ENCODE results near the gene TAS2R60. TPM values are rescaled to one million over a fixed set of nuclear protein-coding genes. Genes with fewer than 3 reads are reported as not detected.
"Not testable (repeated sequence)": the region's sequence is repeated elsewhere in the genome, so short reads cannot be mapped to it uniquely, and the experiment has no call there.

TAS2R60 gene
- total and polyA plus RNA-seq, 4 experiments from 2014 or later, result 0.36 to 1.4 (median 0.92) TPM

GRCh38 chr7:143410521-143411004 is 32.7 kb upstream of the TAS2R60 start:
- no peak for DNase-seq
- Histone ChIP-seq H3K27me3 (ENCODE audit: insufficient read depth, low read length) (no peaks in the 10 kb centered on the region), H3K4me3 (ENCODE audit: low read length in 2 of 2) (no peak overlapping the region), H3K4me1 (ENCODE audit: insufficient read depth, low read length) (peaks cover 39% of the 10 kb centered on the region), H3K9me3 (ENCODE audit: control insufficient read depth in 1 of 2, low read length in 2 of 2) (no peaks in the 10 kb centered on the region), H3K27ac (ENCODE audit: low read depth, low read length) (no peak overlapping the region), H3K36me3 (ENCODE audit: insufficient read depth, low read length) (no peaks in the 10 kb centered on the region)
- H3K4me3 Mint-ChIP-seq, result peak overlapping the region in 2 of 8 donors; percentile 25 to 40
- H3K9me3 Mint-ChIP-seq, result peaks cover 0 to under 1% (median 0%) of the 10 kb centered on the region in 8 donors
- no peaks in the 10 kb centered on the region for H3K27me3 Mint-ChIP-seq
- intact Hi-C loops (cut with micrococcal nuclease), result no loop called here
- ChIA-PET POLR2A (ENCODE audit: partially characterized antibody) (interaction anchor here (1.0 to 10.9 kb wide), 2 partner anchors 28 to 111 kb away, joined by 3 to 215 read pairs; partner anchors contain the start of gene ZYX), CTCF (ENCODE audit: partially characterized antibody) (interaction anchor here (1.1 to 9.8 kb wide), 7 partner anchors 29 to 170 kb away, joined by 3 to 129 read pairs (median 8); partner anchors contain the start of gene ZYX)
- peaks cover 2 to 5% of the 10 kb centered on the region in 2 donors for H3K36me3 Mint-ChIP-seq
- H3K4me1 Mint-ChIP-seq, result peaks cover 35 to 58% (median 42%) of the 10 kb centered on the region in 4 donors
- H3K27ac Mint-ChIP-seq, result peak overlapping the region in 3 of 7 donors; percentile 13 to 73 (median 71)

GRCh38 chr7:143411976-143412708 is 31.1 kb upstream of the TAS2R60 start:
- H3K4me1 ChIP-seq (ENCODE audit: insufficient read depth, low read length), result peaks cover 23% of the 10 kb centered on the region
- no peak overlapping the region for H3K4me3 ChIP-seq (ENCODE audit: low read length in 2 of 2)
- Mint-ChIP-seq H3K27ac (peak overlapping the region in 2 of 7 donors; percentile 46 to 73), H3K9me3 (no peaks in the 10 kb centered on the region), H3K4me1 (peaks cover 25 to 42% (median 30%) of the 10 kb centered on the region in 4 donors), H3K4me3 (peak overlapping the region in 1 of 8 donors; percentile 18), H3K27me3 (no peaks in the 10 kb centered on the region), H3K36me3 (peaks cover 2 to 5% of the 10 kb centered on the region in 2 donors)
- ChIA-PET POLR2A (ENCODE audit: partially characterized antibody) (no interaction called here), CTCF (ENCODE audit: partially characterized antibody) (interaction anchor here (1.0 to 1.6 kb wide), 3 partner anchors 163 to 534 kb away, joined by 3 to 8 read pairs (median 3); no protein-coding TSS in a partner anchor)
- H3K27me3 ChIP-seq (ENCODE audit: insufficient read depth, low read length), result no peaks in the 10 kb centered on the region
- no peaks in the 10 kb centered on the region for H3K36me3 ChIP-seq (ENCODE audit: insufficient read depth, low read length)
- H3K9me3 ChIP-seq (ENCODE audit: control insufficient read depth in 1 of 2, low read length in 2 of 2), result no peaks in the 10 kb centered on the region
- H3K27ac ChIP-seq (ENCODE audit: low read depth, low read length), result no peak overlapping the region
- DNase-seq, result no peak
- intact Hi-C loops (cut with micrococcal nuclease), result no loop called here

GRCh38 chr7:143413123-143413522 is 30.1 kb upstream of the TAS2R60 start:
- peak overlapping the region in 1 of 8 donors; percentile 55 for H3K4me3 Mint-ChIP-seq
- no peaks in the 10 kb centered on the region for H3K36me3 ChIP-seq (ENCODE audit: insufficient read depth, low read length)
- H3K4me3 ChIP-seq (ENCODE audit: low read length in 2 of 2), result no peak overlapping the region
- H3K4me1 ChIP-seq (ENCODE audit: insufficient read depth, low read length), result peaks cover 13% of the 10 kb centered on the region
- H3K9me3 Mint-ChIP-seq, result no peaks in the 10 kb centered on the region
- peaks cover 16 to 37% (median 21%) of the 10 kb centered on the region in 4 donors for H3K4me1 Mint-ChIP-seq
- ChIA-PET CTCF (ENCODE audit: partially characterized antibody) (no interaction called here), POLR2A (ENCODE audit: partially characterized antibody) (no interaction called here)
- no peak for DNase-seq
- no peaks in the 10 kb centered on the region for H3K27me3 ChIP-seq (ENCODE audit: insufficient read depth, low read length)
- H3K36me3 Mint-ChIP-seq, result peaks cover 2 to 5% of the 10 kb centered on the region in 2 donors
- H3K27ac ChIP-seq (ENCODE audit: low read depth, low read length), result no peak overlapping the region
- no peaks in the 10 kb centered on the region for H3K9me3 ChIP-seq (ENCODE audit: control insufficient read depth in 1 of 2, low read length in 2 of 2)
- intact Hi-C loops (cut with micrococcal nuclease), result no loop called here
- no peak overlapping the region for H3K27ac Mint-ChIP-seq
- H3K27me3 Mint-ChIP-seq, result no peaks in the 10 kb centered on the region

GRCh38 chr7:143415209-143415608 is 28.0 kb upstream of the TAS2R60 start:
- POLR2A ChIA-PET (ENCODE audit: partially characterized antibody), result interaction anchor here (0.7 to 1.2 kb wide), 2 partner anchors 40 to 60 kb away, joined by 3 read pairs; no protein-coding TSS in a partner anchor

GRCh38 chr7:143415742-143416397 is 27.4 kb upstream of the TAS2R60 start:
- Histone ChIP-seq H3K27ac (ENCODE audit: low read depth, low read length) (no peak overlapping the region), H3K36me3 (ENCODE audit: insufficient read depth, low read length) (no peaks in the 10 kb centered on the region), H3K27me3 (ENCODE audit: insufficient read depth, low read length) (no peaks in the 10 kb centered on the region), H3K9me3 (ENCODE audit: control insufficient read depth in 1 of 2, low read length in 2 of 2) (no peaks in the 10 kb centered on the region), H3K4me1 (ENCODE audit: insufficient read depth, low read length) (no peaks in the 10 kb centered on the region), H3K4me3 (ENCODE audit: low read length in 2 of 2) (no peak overlapping the region)
- H3K4me3 Mint-ChIP-seq, result peak overlapping the region in 1 of 8 donors; percentile 23
- H3K27ac Mint-ChIP-seq, result peak overlapping the region in 1 of 7 donors; percentile 45
- H3K36me3 Mint-ChIP-seq, result peaks cover 8 to 29% of the 10 kb centered on the region in 2 donors
- peaks cover 0 to 16% (median 8%) of the 10 kb centered on the region in 4 donors for H3K4me1 Mint-ChIP-seq
- POLR2A ChIA-PET (ENCODE audit: partially characterized antibody), result interaction anchor here (1.0 to 1.9 kb wide), 5 partner anchors 28 to 43 kb away, joined by 3 to 10 read pairs (median 3); no protein-coding TSS in a partner anchor
- CTCF ChIA-PET (ENCODE audit: partially characterized antibody), result interaction anchor here (0.8 to 4.6 kb wide), 34 partner anchors 8 to 401 kb away, joined by 3 to 104 read pairs (median 5); partner anchors contain the start of genes EPHA1 and GSTK1
- H3K27me3 Mint-ChIP-seq, result no peaks in the 10 kb centered on the region
- H3K9me3 Mint-ChIP-seq, result peaks cover 0 to 3% (median 0%) of the 10 kb centered on the region in 8 donors
- no peak for DNase-seq
- intact Hi-C loops (cut with micrococcal nuclease), result loop anchor here (1.0 to 2.0 kb wide), 5 partner anchors 35 to 408 kb away; partner anchors contain the start of gene ZYX

More at GRCh38 chr7:143415209-143415608, 28.0 kb upstream of the TAS2R60 start:
- H3K9me3 Mint-ChIP-seq; H3K4me3 ChIP-seq (ENCODE audit: low read length in 2 of 2); H3K27ac ChIP-seq (ENCODE audit: low read depth, low read length); intact Hi-C loops (cut with micrococcal nuclease); H3K4me1 ChIP-seq (ENCODE audit: insufficient read depth, low read length); DNase-seq; H3K9me3 ChIP-seq (ENCODE audit: control insufficient read depth in 1 of 2, low read length in 2 of 2); H3K27me3 ChIP-seq (ENCODE audit: insufficient read depth, low read length); H3K36me3 ChIP-seq (ENCODE audit: insufficient read depth, low read length); H3K27me3 Mint-ChIP-seq; H3K4me3 Mint-ChIP-seq: not testable (repeated sequence)
- CTCF ChIA-PET (ENCODE audit: partially characterized antibody), result interaction anchor here (0.8 to 4.6 kb wide), 19 partner anchors 7 to 175 kb away, joined by 3 to 104 read pairs (median 11); partner anchors contain the start of genes EPHA1 and GSTK1
- Mint-ChIP-seq H3K4me1 (peaks cover 5 to 22% (median 11%) of the 10 kb centered on the region in 4 donors), H3K27ac (peak overlapping the region in 1 of 7 donors; percentile 29), H3K36me3 (peaks cover 4 to 24% of the 10 kb centered on the region in 2 donors)

- POLR2A ChIA-PET (ENCODE audit: partially characterized antibody), result interaction anchor here (0.8 to 1.9 kb wide), 8 partner anchors 20 to 176 kb away, joined by 3 to 10 read pairs (median 3); partner anchors contain the start of gene CASP2
- Histone ChIP-seq H3K27me3 (ENCODE audit: insufficient read depth, low read length) (no peaks in the 10 kb centered on the region), H3K4me1 (ENCODE audit: insufficient read depth, low read length) (no peaks in the 10 kb centered on the region), H3K9me3 (ENCODE audit: control insufficient read depth in 1 of 2, low read length in 2 of 2) (no peaks in the 10 kb centered on the region), H3K4me3 (ENCODE audit: low read length in 2 of 2) (no peak overlapping the region), H3K36me3 (ENCODE audit: insufficient read depth, low read length) (no peaks in the 10 kb centered on the region), H3K27ac (ENCODE audit: low read depth, low read length) (no peak overlapping the region)
- Mint-ChIP-seq H3K9me3 (peaks cover 0 to 3% (median 0%) of the 10 kb centered on the region in 8 donors), H3K4me1 (peaks cover 0 to 9% (median 8%) of the 10 kb centered on the region in 4 donors), H3K4me3 (no peak overlapping the region), H3K27ac (no peak overlapping the region), H3K27me3 (no peaks in the 10 kb centered on the region), H3K36me3 (peaks cover 8 to 33% of the 10 kb centered on the region in 2 donors)
- CTCF ChIA-PET (ENCODE audit: partially characterized antibody), result interaction anchor here (0.7 to 4.6 kb wide), 53 partner anchors 9 to 597 kb away, joined by 3 to 104 read pairs (median 5); partner anchors contain the start of genes CASP2, EPHA1, GSTK1 and TAS2R40
- intact Hi-C loops (cut with micrococcal nuclease), result loop anchor here (1.0 to 2.0 kb wide), 5 partner anchors 36 to 408 kb away; partner anchors contain the start of gene ZYX
- peak in 4 of 5 donors; percentile 47 to 62 (median 53) for DNase-seq
Measured at GRCh38 chr7:143416565-143417149, 26.6 kb upstream of the TAS2R60 start.
